Gastrocnemius medialis (tissue), 4 donors: Measurements from ENCODE around the gene GNB5.

Experiments used
- CTCF ChIP-seq, 5 experiments: fragments of 450-650 bp in 3 of 5; fragments of 200-600 bp in 2 of 5; sonication (generic) in 2 of 5; IDR thresholded peaks in 4 of 5; conservative IDR thresholded peaks in 1 of 5; 1 replicate in 4 of 5; 2 replicates in 1 of 5; pipeline ENCODE4 v1.5.1; 2016 to 2019; ENCODE audit warnings: antibody characterized with exemption in 5 of 5, mild to moderate bottlenecking in 3 of 5, moderate library complexity in 3 of 5
- POLR2A ChIP-seq, 2 donors: fragments of 450-650 bp; IDR thresholded peaks; one replicate each; pipeline ENCODE4 v1.6.1; 2017; ENCODE audit warnings: antibody characterized with exemption in 2 of 2, mild to moderate bottlenecking in 2 of 2, moderate library complexity in 2 of 2

- TF ChIP-seq CTCF (IDR thresholded peaks at IDR 0.05 in 4 of 5, conservative IDR thresholded peaks at IDR 0.05 in 1 of 5) (no peak), POLR2A (IDR thresholded peaks at IDR 0.05) (no peak)
Observed at GRCh38 chr15:52068004-52068615, 123.1 kb downstream of the GNB5 start.
